H9 (cell line): ENCODE results near the gene CLMP. TPM values are rescaled to one million over a fixed set of nuclear protein-coding genes. Genes with fewer than 3 reads are reported as not detected.

Experiments
- DNase-seq: peaks from one replicate; pipeline ENCODE4 v3.0.0-alpha.2; 2017
- H2AFZ ChIP-seq: one replicate; pipeline ENCODE4 v1.6.1; 2013; ENCODE audit warnings: mild to moderate bottlenecking, low read length, control low read depth, moderate library complexity
- H2AK5ac ChIP-seq: 2 replicates; pipeline ENCODE4 v1.6.1; 2013; ENCODE audit warnings: low read length, control low read depth, mixed read lengths; ENCODE audit not compliant: insufficient read length
- H2BK120ac ChIP-seq: one replicate; pipeline ENCODE4 v1.6.1; 2013; ENCODE audit warnings: low read depth, mild to moderate bottlenecking, low read length, control low read depth, inconsistent platforms; ENCODE audit not compliant: poor library complexity, severe bottlenecking
- H2BK12ac ChIP-seq: 2 replicates; pipeline ENCODE4 v1.6.1; 2013; ENCODE audit warnings: low read length, control low read depth, mixed read lengths, low read depth; ENCODE audit not compliant: insufficient read length
- H2BK15ac ChIP-seq: 2 replicates; pipeline ENCODE4 v1.6.1; 2013; ENCODE audit warnings: low read depth, low read length, control low read depth
- H2BK20ac ChIP-seq: one replicate; pipeline ENCODE4 v1.6.1; 2013; ENCODE audit warnings: low read depth, mild to moderate bottlenecking, low read length, control low read depth, inconsistent platforms; ENCODE audit not compliant: poor library complexity, severe bottlenecking
- H2BK5ac ChIP-seq: 2 replicates; pipeline ENCODE4 v1.6.1; 2013; ENCODE audit warnings: low read length, control low read depth, mixed read lengths; ENCODE audit not compliant: insufficient read length
- H3K14ac ChIP-seq: 2 replicates; pipeline ENCODE4 v1.6.1; 2013; ENCODE audit warnings: low read length, control low read depth; ENCODE audit not compliant: insufficient read depth
- H3K18ac ChIP-seq: 2 replicates; pipeline ENCODE4 v1.6.1; 2013; ENCODE audit warnings: low read depth, mild to moderate bottlenecking, mixed read lengths, low read length, control low read depth; ENCODE audit not compliant: insufficient read length
- H3K23ac ChIP-seq: 2 replicates; pipeline ENCODE4 v1.6.1; 2013; ENCODE audit warnings: low read length, control low read depth, mixed read lengths, low read depth; ENCODE audit not compliant: insufficient read length
- H3K23me2 ChIP-seq: 2 replicates; pipeline ENCODE4 v1.6.1; 2013; ENCODE audit warnings: low read depth, mild to moderate bottlenecking, mixed read lengths, low read length, control low read depth; ENCODE audit not compliant: insufficient read length, poor library complexity, severe bottlenecking
- H3K27ac ChIP-seq: 2 replicates; pipeline ENCODE4 v1.5.1; 2013; ENCODE audit warnings: low read length, control low read depth, mixed read lengths, low read depth; ENCODE audit not compliant: insufficient read length
- H3K27me3 ChIP-seq: 2 replicates; pipeline ENCODE4 v1.6.1; 2013; ENCODE audit warnings: low read length, control low read depth, inconsistent platforms; ENCODE audit not compliant: insufficient read depth
- H3K4ac ChIP-seq: 2 replicates; pipeline ENCODE4 v1.6.1; 2013; ENCODE audit warnings: low read depth, mild to moderate bottlenecking, control low read depth, inconsistent platforms, low read length, moderate library complexity
- H3K4me1 ChIP-seq: 2 replicates; pipeline ENCODE4 v1.6.1; 2013; ENCODE audit warnings: low read length, control low read depth, inconsistent platforms; ENCODE audit not compliant: insufficient read depth
- H3K4me2 ChIP-seq: 2 replicates; pipeline ENCODE4 v1.6.1; 2013; ENCODE audit warnings: low read length, control low read depth, mixed read lengths; ENCODE audit not compliant: insufficient read length, insufficient read depth
- H3K56ac ChIP-seq: 2 replicates; pipeline ENCODE4 v1.6.1; 2013; ENCODE audit warnings: low read depth, mild to moderate bottlenecking, mixed read lengths, low read length, control low read depth; ENCODE audit not compliant: insufficient read length
- H3K79me1 ChIP-seq: 2 replicates; pipeline ENCODE4 v1.6.1; 2013; ENCODE audit warnings: low read depth, mild to moderate bottlenecking, moderate library complexity, low read length, control low read depth, inconsistent platforms; ENCODE audit not compliant: insufficient read depth, poor library complexity, severe bottlenecking
- H3K79me2 ChIP-seq: 2 replicates; pipeline ENCODE4 v1.6.1; 2013; ENCODE audit warnings: low read length, control low read depth, inconsistent platforms; ENCODE audit not compliant: insufficient read depth
- H3K9ac ChIP-seq: 2 replicates; pipeline ENCODE4 v1.6.1; 2013; ENCODE audit warnings: low read length, control low read depth, mixed read lengths; ENCODE audit not compliant: insufficient read length; ENCODE audit errors: extremely low read depth
- H3K9me3 ChIP-seq: one replicate; pipeline ENCODE4 v1.6.1; 2013; ENCODE audit warnings: low read depth, low read length, inconsistent platforms; ENCODE audit not compliant: control insufficient read depth
- H3T11ph ChIP-seq: one replicate; pipeline ENCODE4 v1.6.1; 2013; ENCODE audit warnings: mild to moderate bottlenecking, low read length, control low read depth, inconsistent platforms
- H4K20me1 ChIP-seq: one replicate; pipeline ENCODE4 v1.6.1; 2013; ENCODE audit not compliant: control insufficient read depth, insufficient read length, insufficient read depth
- H4K5ac ChIP-seq: 2 replicates; pipeline ENCODE4 v1.6.1; 2013; ENCODE audit warnings: low read depth, mild to moderate bottlenecking, mixed read lengths, low read length, control low read depth; ENCODE audit not compliant: insufficient read length
- H4K8ac ChIP-seq: replicated peaks from 2 replicates; pipeline ENCODE4 v1.6.1; 2013; ENCODE audit warnings: low read length, control low read depth, mixed read lengths, low read depth; ENCODE audit not compliant: insufficient read length
- H4K91ac ChIP-seq: 2 replicates; pipeline ENCODE4 v1.6.1; 2013; ENCODE audit warnings: low read depth, mild to moderate bottlenecking, moderate library complexity, mixed read lengths, low read length, control low read depth; ENCODE audit not compliant: insufficient read length
- H3K27ac Mint-ChIP-seq, 3 experiments: 2 replicates in 2 of 3; 3 replicates in 1 of 3; pipeline ENCODE4 v1.8.0; 2020 to 2021; ENCODE audit warnings: mixed read lengths in 3 of 3, mild to moderate bottlenecking in 1 of 3, moderate library complexity in 1 of 3
- H3K27me3 Mint-ChIP-seq: 2 replicates; pipeline ENCODE4 v1.8.0; 2021; ENCODE audit warnings: low read depth, mild to moderate bottlenecking, moderate library complexity, mixed read lengths
- H3K36me3 Mint-ChIP-seq, 3 experiments: 2 replicates in 2 of 3; 3 replicates in 1 of 3; pipeline ENCODE4 v1.8.0; 2020 to 2021; ENCODE audit warnings: low read depth in 3 of 3, mixed read lengths in 3 of 3; ENCODE audit not compliant: insufficient read depth in 1 of 3
- H3K4me1 Mint-ChIP-seq, 2 experiments: 2 replicates each; pipeline ENCODE4 v1.8.0; 2020; ENCODE audit warnings: mixed read lengths in 2 of 2
- H3K4me3 Mint-ChIP-seq, 2 experiments: 2 replicates in 1 of 2; 3 replicates in 1 of 2; pipeline ENCODE4 v1.8.0; 2020 to 2021; ENCODE audit warnings: mild to moderate bottlenecking in 2 of 2, mixed read lengths in 2 of 2, moderate library complexity in 1 of 2
- H3K9me3 Mint-ChIP-seq, 2 experiments: 2 replicates in 1 of 2; 3 replicates in 1 of 2; pipeline ENCODE4 v1.8.0; 2020; ENCODE audit warnings: mild to moderate bottlenecking in 2 of 2, mixed read lengths in 2 of 2, moderate library complexity in 1 of 2
- CTCF ChIP-seq: fragments of 200-600 bp; sonication (generic); conservative IDR thresholded peaks from 3 replicates; pipeline ENCODE4 v1.8.0; 2021; ENCODE audit warnings: antibody characterized with exemption, mild to moderate bottlenecking
- WGBS: extraction: QIAGEN DNeasy Blood & Tissue Kit; methylation state at CpG from one replicate; pipeline ENCODE4 v1.1.7; 2013; ENCODE audit warnings: missing lambda C conversion rate, low lambda C conversion rate, mixed read lengths; ENCODE audit not compliant: insufficient read length; ENCODE audit errors: extremely low coverage; 5-methylcytosine and 5-hydroxymethylcytosine counted together
- total RNA-seq: library from RNA; stranded (reverse); gene quantifications from 2 replicates; pipeline ENCODE4 v1.2.1, GENCODE V29; 2021

Gene CLMP
- total RNA-seq, 1 experiment from 2014 or later: 13.8 TPM

GRCh38 chr11:123082977-123083376 lies 112.1 kb downstream of the CLMP start:
- Histone ChIP-seq H4K20me1 (no peaks in the 10 kb centered on the region), H3K14ac (no peak overlapping the region), H2AK5ac (no peak overlapping the region), H3T11ph (no peak overlapping the region), H2BK20ac (no peak overlapping the region), H2AFZ (no peak overlapping the region), H3K18ac (no peak overlapping the region), H4K8ac (no peak overlapping the region), H3K27me3 (no peaks in the 10 kb centered on the region), H3K9me3 (no peaks in the 10 kb centered on the region), H3K23ac (no peak overlapping the region), H4K5ac (no peak overlapping the region), H3K79me1 (no peaks in the 10 kb centered on the region), H2BK5ac (no peak overlapping the region), H3K9ac (no peak overlapping the region), H3K4me1 (no peaks in the 10 kb centered on the region), H2BK15ac (no peak overlapping the region), H3K23me2 (no peaks in the 10 kb centered on the region), H3K4ac (no peak overlapping the region), H3K79me2 (no peaks in the 10 kb centered on the region), H3K56ac (no peak overlapping the region), H3K27ac (no peak overlapping the region), H3K4me2 (no peak overlapping the region), H2BK120ac (no peak overlapping the region), H2BK12ac (no peak overlapping the region), H4K91ac (no peak overlapping the region)
- Mint-ChIP-seq H3K4me3 (no peak overlapping the region), H3K9me3 (no peaks in the 10 kb centered on the region), H3K27ac (no peak overlapping the region), H3K27me3 (no peaks in the 10 kb centered on the region), H3K4me1 (no peaks in the 10 kb centered on the region), H3K36me3 (peaks cover 7 to 12% (median 12%) of the 10 kb centered on the region in 3 experiments; a peak in 6 of 7 replicates)
- TF ChIP-seq CTCF: no peak
- no CpG with 5 or more reads among the region's 4 CpGs for WGBS
- DNase-seq: no peak
